HG03095 (cell line): ENCODE measurements around the gene ZNF841.
"Not testable (repeated sequence)": the region's sequence is repeated elsewhere in the genome, so short reads cannot be mapped to it uniquely, and the experiment has no call there.

ENCODE experiments used
- ATAC-seq: cut with Tn5 transposase; IDR thresholded peaks from one replicate; pipeline ENCODE4 v1.9.1; 2021; ENCODE audit warnings: moderate library complexity; ENCODE audit not compliant: unreplicated experiment

Gene ZNF841

GRCh38 chr19:52095172-52096014, at the start of gene ZNF841:
TSS of gene ZNF841 (minus strand) at chr19:52095765. CDS start at chr19:52084801, 10,964 bp downstream.
- peak; percentile 85 for ATAC-seq

GRCh38 chr19:52142001-52142595, 46.5 kb upstream of the ZNF841 start:
- ATAC-seq, result no peak

- no peak for ATAC-seq
Measured at GRCh38 chr19:52141203-52141602, 45.6 kb upstream of the ZNF841 start.

- ATAC-seq, result peak; percentile 93
Measured at GRCh38 chr19:52140032-52140710, 44.6 kb upstream of the ZNF841 start.

GRCh38 chr19:52139252-52140031, 43.9 kb upstream of the ZNF841 start, which contains the start of gene ZNF616:
TSS of gene ZNF616 (minus strand) at chr19:52139938. CDS start at chr19:52130512, 9,426 bp downstream.
- no peak for ATAC-seq

- ATAC-seq, result no peak
Measured at GRCh38 chr19:52138983-52139251, 43.4 kb upstream of the ZNF841 start.

- ATAC-seq, result no peak
Measured at GRCh38 chr19:52138278-52138982, 42.9 kb upstream of the ZNF841 start.

- ATAC-seq, result no peak
Measured at GRCh38 chr19:52120286-52120685, 24.7 kb upstream of the ZNF841 start.

GRCh38 chr19:52115526-52116053, 20.0 kb upstream of the ZNF841 start:
- ATAC-seq, result no peak

- no peak for ATAC-seq
Measured at GRCh38 chr19:52114691-52115090, 19.1 kb upstream of the ZNF841 start.

GRCh38 chr19:52112624-52113023, 17.1 kb upstream of the ZNF841 start:
- no peak for ATAC-seq

GRCh38 chr19:52110780-52111179, 15.2 kb upstream of the ZNF841 start:
- no peak for ATAC-seq

- ATAC-seq, result no peak
Measured at GRCh38 chr19:52102782-52103181, 7.2 kb upstream of the ZNF841 start.

GRCh38 chr19:52101866-52102562, 6.4 kb upstream of the ZNF841 start:
- ATAC-seq, result no peak

- no peak for ATAC-seq
Measured at GRCh38 chr19:52099497-52100138, 4.1 kb upstream of the ZNF841 start.

- not testable (repeated sequence) for ATAC-seq
Measured at GRCh38 chr19:52096416-52096815, 851 bp upstream of the ZNF841 start.

- no peak for ATAC-seq
Measured at GRCh38 chr19:52094526-52095130, 937 bp downstream of the ZNF841 start.

- ATAC-seq, result no peak
Measured at GRCh38 chr19:52086481-52086880, 9.1 kb downstream of the ZNF841 start.

- ATAC-seq, result no peak
Measured at GRCh38 chr19:52070496-52070895, 25.1 kb downstream of the ZNF841 start.
